Right lobe of liver (tissue), 4 donors: Measurements from ENCODE around the gene PHLDB3.

ENCODE experiments used
- CTCF ChIP-seq, 4 donors: fragments of 200-600 bp in 3 of 4; fragments of 450-650 bp in 1 of 4; IDR thresholded peaks; one replicate each; pipeline versions ENCODE4 v1.5.1 to v1.8.0; 2016 to 2022; ENCODE audit warnings: antibody characterized with exemption in 4 of 4, mild to moderate bottlenecking in 2 of 4
- POLR2A ChIP-seq: fragments of 450-650 bp; IDR thresholded peaks from one replicate; pipeline ENCODE4 v1.6.1; 2017; ENCODE audit warnings: antibody characterized with exemption, mild to moderate bottlenecking
- donor health status: DM: no; HTN: no; CAD: no.
- donor health status: DM: no; HTN: no; CAD: no.
- donor health status: DM: no; HTN: yes; CAD: no.

- no peak for TF ChIP-seq CTCF (IDR thresholded peaks at IDR 0.05)
- TF ChIP-seq POLR2A, result no peak
Observed at GRCh38 chr19:43429395-43429794, 75.2 kb downstream of the PHLDB3 start.
